Mesothelial cell of epicardium (in vitro differentiated cells): ENCODE measurements around the gene IL17RB. TPM values are rescaled to one million over a fixed set of nuclear protein-coding genes. Genes with fewer than 3 reads are reported as not detected.
A peak's percentile ranks its signal among the peaks of the same experiment; 100 is the strongest.

Source experiments
- DNase-seq, 2 experiments: peaks; one replicate each; pipeline ENCODE4 v3.0.0; 2021; ENCODE audit warnings: low spot score in 2 of 2; ENCODE audit not compliant: unreplicated experiment in 2 of 2
- H3K27ac Mint-ChIP-seq: 2 replicates; pipeline ENCODE4 v1.8.0; 2021; ENCODE audit warnings: mixed read lengths
- H3K27me3 Mint-ChIP-seq: 2 replicates; pipeline ENCODE4 v1.8.0; 2021; ENCODE audit warnings: low read depth, mixed read lengths
- H3K36me3 Mint-ChIP-seq: 2 replicates; pipeline ENCODE4 v1.8.0; 2021; ENCODE audit warnings: mixed read lengths
- H3K4me1 Mint-ChIP-seq: 2 replicates; pipeline ENCODE4 v1.8.0; 2021; ENCODE audit warnings: mixed read lengths
- H3K4me3 Mint-ChIP-seq: 2 replicates; pipeline ENCODE4 v1.8.0; 2021; ENCODE audit warnings: mild to moderate bottlenecking, moderate library complexity, mixed read lengths
- H3K9me3 Mint-ChIP-seq: 2 replicates; pipeline ENCODE4 v1.8.0; 2021; ENCODE audit warnings: mixed read lengths
- CTCF ChIP-seq: fragments of 200-600 bp; sonication (generic); IDR thresholded peaks from one replicate; pipeline ENCODE4 v1.5.0; 2021; ENCODE audit warnings: antibody characterized with exemption; ENCODE audit not compliant: unreplicated experiment
- total RNA-seq: library from RNA; stranded (reverse); gene quantifications from 3 replicates; pipeline ENCODE4 v1.2.1, GENCODE V29; 2021

IL17RB gene
- total RNA-seq, 1 donor from 2014 or later, result 1.4 TPM

- DNase-seq, result peak in 1 of 2 experiments; percentile 13
Observed at GRCh38 chr3:53815651-53816050, 30.7 kb upstream of the IL17RB start.

GRCh38 chr3:53816425-53816824 lies 29.9 kb upstream of the IL17RB start:
- no peak for TF ChIP-seq CTCF
- Mint-ChIP-seq H3K4me1 (no peaks in the 10 kb centered on the region), H3K9me3 (no peaks in the 10 kb centered on the region), H3K36me3 (no peaks in the 10 kb centered on the region), H3K27me3 (no peaks in the 10 kb centered on the region), H3K4me3 (no peak overlapping the region), H3K27ac (no peak overlapping the region)
- no peak for DNase-seq

More at GRCh38 chr3:53815651-53816050, 30.7 kb upstream of the IL17RB start:
- no peak overlapping the region for H3K27ac Mint-ChIP-seq
- H3K9me3 Mint-ChIP-seq, result no peaks in the 10 kb centered on the region
- H3K27me3 Mint-ChIP-seq, result no peaks in the 10 kb centered on the region
- TF ChIP-seq CTCF, result no peak
- H3K4me3 Mint-ChIP-seq, result no peak overlapping the region
- H3K36me3 Mint-ChIP-seq, result no peaks in the 10 kb centered on the region
- no peaks in the 10 kb centered on the region for H3K4me1 Mint-ChIP-seq

- Mint-ChIP-seq H3K4me1 (no peaks in the 10 kb centered on the region), H3K27ac (no peak overlapping the region), H3K4me3 (no peak overlapping the region), H3K27me3 (no peaks in the 10 kb centered on the region), H3K9me3 (no peaks in the 10 kb centered on the region), H3K36me3 (no peaks in the 10 kb centered on the region)
- TF ChIP-seq CTCF, result no peak
- peak in 1 of 2 experiments; percentile 33 for DNase-seq
Observed at GRCh38 chr3:53817211-53817610, 29.2 kb upstream of the IL17RB start.

- Mint-ChIP-seq H3K9me3 (no peaks in the 10 kb centered on the region), H3K4me1 (no peaks in the 10 kb centered on the region), H3K27ac (no peak overlapping the region), H3K36me3 (no peaks in the 10 kb centered on the region), H3K27me3 (no peaks in the 10 kb centered on the region), H3K4me3 (no peak overlapping the region)
- no peak for DNase-seq
- TF ChIP-seq CTCF, result no peak
Observed at GRCh38 chr3:53817809-53818208, 28.6 kb upstream of the IL17RB start.

- TF ChIP-seq CTCF, result no peak
- H3K27me3 Mint-ChIP-seq, result no peaks in the 10 kb centered on the region
- no peaks in the 10 kb centered on the region for H3K9me3 Mint-ChIP-seq
- no peaks in the 10 kb centered on the region for H3K36me3 Mint-ChIP-seq
- H3K4me1 Mint-ChIP-seq, result no peaks in the 10 kb centered on the region
- no peak overlapping the region for H3K4me3 Mint-ChIP-seq
- no peak overlapping the region for H3K27ac Mint-ChIP-seq
- no peak for DNase-seq
Observed at GRCh38 chr3:53818221-53819162, 27.9 kb upstream of the IL17RB start.
